ENCODE measurements around the gene SESN2. TPM values are rescaled to one million over a fixed set of nuclear protein-coding genes. Genes with fewer than 3 reads are reported as not detected.

The SESN2 gene
- total RNA-seq, 4 donors from 2014 or later = 7.8 to 20.6 (median 9.3) TPM

DNA sequence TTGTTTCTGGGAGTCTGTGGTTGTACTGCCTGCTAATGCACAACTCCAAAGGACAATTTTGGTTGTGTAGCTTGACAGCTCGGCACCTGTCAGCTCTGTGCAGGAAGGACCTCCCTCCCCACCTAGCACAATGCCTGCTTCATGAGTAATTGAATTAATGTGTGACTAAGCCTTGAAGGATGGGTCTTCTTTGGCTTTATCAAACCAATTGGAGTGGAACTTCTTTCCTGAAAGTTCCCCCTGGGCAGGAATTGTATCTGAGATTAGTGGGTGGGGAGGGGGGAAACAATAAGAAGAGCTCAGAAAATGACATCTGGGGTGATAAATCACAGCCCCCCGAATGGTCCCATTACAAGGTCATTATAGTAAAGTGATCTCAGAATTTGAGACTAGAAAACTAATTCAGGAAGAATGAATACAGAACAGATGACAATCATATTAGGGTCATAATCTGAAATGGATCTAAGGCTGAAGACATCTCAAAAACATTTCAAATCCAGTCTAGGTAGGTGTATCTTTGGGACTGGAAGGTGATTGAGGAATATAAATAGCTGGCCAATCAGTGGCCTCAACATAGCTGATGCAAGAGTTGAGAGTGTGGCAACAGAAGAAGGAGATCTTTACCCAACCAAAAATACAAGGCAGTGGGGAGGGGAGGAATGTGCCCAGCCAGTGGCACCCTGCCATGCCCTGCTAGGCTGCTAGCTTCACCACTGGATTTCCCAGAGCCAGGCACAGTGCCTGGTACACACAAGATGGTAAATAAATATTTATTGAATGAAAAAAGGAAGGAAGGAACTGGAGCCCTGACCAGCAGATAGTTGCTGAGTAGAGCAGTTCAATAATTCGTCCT is 10.1 kb upstream of the SESN2 start:
- 11 to 23% methylated on average over 3 of the region's 3 CpGs for WGBS, 2 donors
- TF ChIP-seq, protein P1, sequence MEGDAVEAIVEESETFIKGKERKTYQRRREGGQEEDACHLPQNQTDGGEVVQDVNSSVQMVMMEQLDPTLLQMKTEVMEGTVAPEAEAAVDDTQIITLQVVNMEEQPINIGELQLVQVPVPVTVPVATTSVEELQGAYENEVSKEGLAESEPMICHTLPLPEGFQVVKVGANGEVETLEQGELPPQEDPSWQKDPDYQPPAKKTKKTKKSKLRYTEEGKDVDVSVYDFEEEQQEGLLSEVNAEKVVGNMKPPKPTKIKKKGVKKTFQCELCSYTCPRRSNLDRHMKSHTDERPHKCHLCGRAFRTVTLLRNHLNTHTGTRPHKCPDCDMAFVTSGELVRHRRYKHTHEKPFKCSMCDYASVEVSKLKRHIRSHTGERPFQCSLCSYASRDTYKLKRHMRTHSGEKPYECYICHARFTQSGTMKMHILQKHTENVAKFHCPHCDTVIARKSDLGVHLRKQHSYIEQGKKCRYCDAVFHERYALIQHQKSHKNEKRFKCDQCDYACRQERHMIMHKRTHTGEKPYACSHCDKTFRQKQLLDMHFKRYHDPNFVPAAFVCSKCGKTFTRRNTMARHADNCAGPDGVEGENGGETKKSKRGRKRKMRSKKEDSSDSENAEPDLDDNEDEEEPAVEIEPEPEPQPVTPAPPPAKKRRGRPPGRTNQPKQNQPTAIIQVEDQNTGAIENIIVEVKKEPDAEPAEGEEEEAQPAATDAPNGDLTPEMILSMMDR (IDR thresholded peaks at IDR 0.05) = no peak
- TF ChIP-seq POLR2A (IDR thresholded peaks at IDR 0.05) = no peak
- Histone ChIP-seq H3K36me3 (no peaks in the 10 kb centered on the region), H3K4me3 (peak overlapping the region in 3 of 4 donors; percentile 18 to 49 (median 21)), H3K4me1 (peaks cover 31 to 74% (median 38%) of the 10 kb centered on the region in 3 donors), H3K27ac (peak overlapping the region; percentile 85 to 91 (median 88)), H3K27me3 (no peaks in the 10 kb centered on the region), H3K9me3 (no peaks in the 10 kb centered on the region)
- intact Hi-C loops (cut with DNase I) = no loop called here
- DNase-seq = no peak

DNA sequence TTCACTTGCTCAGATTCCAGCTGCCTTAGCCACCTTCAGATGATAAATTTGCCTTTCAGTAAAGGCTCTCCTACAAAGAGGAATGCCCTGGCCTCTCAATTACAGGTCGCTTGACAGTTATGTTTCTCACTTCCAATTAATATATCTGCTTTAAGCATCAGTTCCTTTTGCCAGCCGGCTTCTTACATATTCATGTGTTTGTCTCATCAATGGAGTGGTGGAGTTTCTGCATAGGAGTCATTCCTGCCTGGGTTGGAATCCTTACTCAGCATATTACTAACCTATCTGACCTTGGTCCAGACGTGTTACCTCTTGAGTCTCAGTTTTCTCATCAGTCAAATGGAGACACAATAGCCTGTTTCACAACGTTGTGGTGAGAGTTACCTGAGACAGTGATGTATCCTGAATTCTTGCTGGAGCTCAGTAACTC is 9.4 kb upstream of the SESN2 start:
- Histone ChIP-seq H3K4me3 (no peak overlapping the region), H3K36me3 (no peaks in the 10 kb centered on the region), H3K4me1 (peaks cover 27 to 69% (median 35%) of the 10 kb centered on the region in 3 donors), H3K27me3 (no peaks in the 10 kb centered on the region), H3K9me3 (no peaks in the 10 kb centered on the region), H3K27ac (peak overlapping the region; percentile 85 to 91 (median 88))
- TF ChIP-seq POLR2A (IDR thresholded peaks at IDR 0.05) = no peak
- TF ChIP-seq, protein P1 (IDR thresholded peaks at IDR 0.05) = no peak
- DNase-seq = no peak
- 27 to 40% methylated on average over 4 of the region's 4 CpGs for WGBS, 2 donors
- intact Hi-C loops (cut with DNase I) = no loop called here

DNA sequence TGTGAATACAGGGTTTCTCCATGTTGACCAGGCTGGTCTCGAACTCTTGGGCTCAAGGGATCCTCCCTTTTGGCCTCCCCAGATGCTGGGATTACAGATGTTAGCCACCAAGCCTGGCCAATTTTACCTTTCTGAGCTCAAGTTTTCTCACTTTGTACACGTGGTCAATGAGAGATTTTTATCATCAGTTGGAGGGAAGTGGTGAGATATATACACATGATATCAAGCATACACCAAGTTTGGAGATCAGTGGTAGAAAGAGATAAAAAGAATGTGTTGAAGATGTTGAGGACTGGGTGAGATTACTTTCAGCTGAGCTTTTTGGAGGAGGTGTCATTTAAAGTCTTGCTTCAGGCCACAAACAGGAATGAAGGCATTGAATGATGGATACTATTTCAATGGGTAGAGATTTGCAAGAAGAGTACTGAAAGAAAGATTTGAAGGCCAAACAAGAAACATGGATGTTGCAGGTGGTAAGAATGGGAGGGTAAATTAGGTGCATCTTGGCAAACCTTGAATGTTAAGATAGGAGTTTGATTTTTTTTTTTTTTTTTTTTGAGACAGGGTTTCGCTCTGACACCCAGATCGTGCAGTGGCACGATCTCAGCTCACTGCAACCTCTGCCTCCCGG is 3.0 kb upstream of the SESN2 start:
- Histone ChIP-seq H3K27me3 (no peaks in the 10 kb centered on the region), H3K9me3 (no peaks in the 10 kb centered on the region), H3K4me3 (no peak overlapping the region), H3K36me3 (no peaks in the 10 kb centered on the region), H3K4me1 (peaks cover 12 to 32% (median 15%) of the 10 kb centered on the region in 3 donors), H3K27ac (no peak overlapping the region)
- no peak for DNase-seq
- intact Hi-C loops (cut with DNase I) = no loop called here
- no peak for TF ChIP-seq POLR2A (IDR thresholded peaks at IDR 0.05)
- TF ChIP-seq, protein P1 (IDR thresholded peaks at IDR 0.05) = no peak
- WGBS, 2 donors = 59 to 68% methylated on average over 5 to 6 of the region's 6 CpGs

DNA sequence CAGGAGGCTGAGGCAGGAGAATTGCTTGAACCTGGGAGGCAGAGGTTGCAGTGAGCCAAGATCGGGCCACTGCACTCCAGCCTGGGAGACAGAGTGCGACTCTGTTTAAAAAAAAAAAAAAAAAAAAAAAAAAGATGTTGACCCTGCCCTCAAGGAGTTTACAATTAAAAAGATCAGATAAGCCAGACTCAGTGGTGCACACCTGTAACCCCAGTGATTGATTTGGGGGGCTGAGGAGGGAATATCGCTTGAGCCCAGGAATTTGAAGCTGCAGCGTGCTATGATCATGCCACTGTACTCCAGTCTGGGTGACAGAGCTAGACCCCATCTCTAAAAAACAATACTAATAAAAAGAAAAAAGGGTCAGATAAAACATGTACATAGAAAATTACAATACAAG is 1.6 kb upstream of the SESN2 start:
- TF ChIP-seq, protein P1 (IDR thresholded peaks at IDR 0.05) = no peak
- TF ChIP-seq POLR2A (IDR thresholded peaks at IDR 0.05) = no peak
- Histone ChIP-seq H3K9me3 (no peaks in the 10 kb centered on the region), H3K4me1 (peaks cover 12 to 35% (median 17%) of the 10 kb centered on the region in 3 donors), H3K27ac (no peak overlapping the region), H3K4me3 (no peak overlapping the region), H3K36me3 (no peaks in the 10 kb centered on the region), H3K27me3 (no peaks in the 10 kb centered on the region)
- no peak for DNase-seq
- intact Hi-C loops (cut with DNase I) = no loop called here
- 99 to 100% methylated on average over 4 of the region's 4 CpGs for WGBS, 2 donors
